Measurements from ENCODE around the gene RALGAPA2. TPM values are rescaled to one million over a fixed set of nuclear protein-coding genes. Genes with fewer than 3 reads are reported as not detected.

The RALGAPA2 gene
- total RNA-seq, 1 donor from 2014 or later: 28.1 TPM

- Mint-ChIP-seq H3K27me3 (no peaks in the 10 kb centered on the region), H3K27ac (no peak overlapping the region), H3K4me1 (ENCODE audit: unreplicated experiment) (peaks cover 25% of the 10 kb centered on the region), H3K4me3 (no peak overlapping the region), H3K9me3 (no peaks in the 10 kb centered on the region), H3K36me3 (peaks cover 8% of the 10 kb centered on the region)
- no peak for TF ChIP-seq CTCF (conservative IDR thresholded peaks at IDR 0.05)
- no peak for DNase-seq (ENCODE audit: extremely low spot score, unreplicated experiment)
Measured at GRCh38 chr20:20490673-20491072, 221.8 kb downstream of the RALGAPA2 start.

GRCh38 chr20:20489648-20490341, 222.6 kb downstream of the RALGAPA2 start:
- Mint-ChIP-seq H3K9me3 (no peaks in the 10 kb centered on the region), H3K27ac (no peak overlapping the region), H3K4me3 (no peak overlapping the region), H3K36me3 (peaks cover 8% of the 10 kb centered on the region), H3K27me3 (no peaks in the 10 kb centered on the region), H3K4me1 (ENCODE audit: unreplicated experiment) (peaks cover 25% of the 10 kb centered on the region)
- DNase-seq (ENCODE audit: extremely low spot score, unreplicated experiment): no peak
- no peak for TF ChIP-seq CTCF (conservative IDR thresholded peaks at IDR 0.05)

- peaks cover 8% of the 10 kb centered on the region for H3K36me3 Mint-ChIP-seq
- no peaks in the 10 kb centered on the region for H3K27me3 Mint-ChIP-seq
- peaks cover 25% of the 10 kb centered on the region for H3K4me1 Mint-ChIP-seq (ENCODE audit: unreplicated experiment)
- H3K9me3 Mint-ChIP-seq: no peaks in the 10 kb centered on the region
- no peak for TF ChIP-seq CTCF (conservative IDR thresholded peaks at IDR 0.05)
- no peak overlapping the region for H3K4me3 Mint-ChIP-seq
- H3K27ac Mint-ChIP-seq: no peak overlapping the region
- no peak for DNase-seq (ENCODE audit: extremely low spot score, unreplicated experiment)
Measured at GRCh38 chr20:20489054-20489453, 223.4 kb downstream of the RALGAPA2 start.

GRCh38 chr20:20488388-20488787, 224.1 kb downstream of the RALGAPA2 start:
- Mint-ChIP-seq H3K4me3 (no peak overlapping the region), H3K4me1 (ENCODE audit: unreplicated experiment) (peaks cover 25% of the 10 kb centered on the region), H3K27me3 (no peaks in the 10 kb centered on the region), H3K27ac (no peak overlapping the region), H3K36me3 (peaks cover 8% of the 10 kb centered on the region), H3K9me3 (no peaks in the 10 kb centered on the region)
- no peak for TF ChIP-seq CTCF (conservative IDR thresholded peaks at IDR 0.05)
- no peak for DNase-seq (ENCODE audit: extremely low spot score, unreplicated experiment)

- no peak for TF ChIP-seq CTCF (conservative IDR thresholded peaks at IDR 0.05)
- Mint-ChIP-seq H3K36me3 (peaks cover 8% of the 10 kb centered on the region), H3K4me3 (no peak overlapping the region), H3K4me1 (ENCODE audit: unreplicated experiment) (peaks cover 25% of the 10 kb centered on the region), H3K27ac (no peak overlapping the region), H3K27me3 (no peaks in the 10 kb centered on the region), H3K9me3 (no peaks in the 10 kb centered on the region)
- DNase-seq (ENCODE audit: extremely low spot score, unreplicated experiment): no peak
Measured at GRCh38 chr20:20487811-20488210, 224.6 kb downstream of the RALGAPA2 start.

Measured in type B pancreatic cell (in vitro differentiated cells).